GM12878 (cell line): ENCODE measurements around the gene DDIT3.

Experiments
- ATF3 ChIP-seq: IDR thresholded peaks from 2 replicates; pipeline ENCODE4 v1.6.1; 2011; ENCODE audit warnings: low read depth, mild to moderate bottlenecking, low read length, moderate library complexity, borderline replicate concordance; ENCODE audit errors: extremely low read depth
- BMI1 ChIP-seq: fragments of 450-650 bp; IDR thresholded peaks from 2 replicates; pipeline ENCODE4 v1.6.1; 2016; ENCODE audit warnings: mild to moderate bottlenecking, moderate library complexity, borderline replicate concordance
- CTCF ChIP-seq, 3 experiments: IDR thresholded peaks in 2 of 3; conservative IDR thresholded peaks in 1 of 3; 2 replicates each; pipeline ENCODE4 v1.5.1; 2011; ENCODE audit warnings: low read depth in 3 of 3, low read length in 3 of 3, mild to moderate bottlenecking in 3 of 3, control low read depth in 2 of 3, moderate library complexity in 2 of 3, inconsistent platforms in 1 of 3, mixed read lengths in 1 of 3; ENCODE audit not compliant: control insufficient read depth in 2 of 3, insufficient read depth in 1 of 3; ENCODE audit errors: extremely low read depth in 1 of 3
- POLR2A ChIP-seq: IDR thresholded peaks from 2 replicates; pipeline ENCODE4 v1.6.1; 2011; ENCODE audit warnings: low read depth, mild to moderate bottlenecking, low read length
- POLR2AphosphoS5 ChIP-seq: IDR thresholded peaks from 2 replicates; pipeline ENCODE4 v1.6.1; 2011; ENCODE audit warnings: mild to moderate bottlenecking, low read length, inconsistent platforms
- RUNX3 ChIP-seq: IDR thresholded peaks from 2 replicates; pipeline ENCODE4 v1.6.1; 2012; ENCODE audit warnings: low read length, inconsistent platforms

- no peak for TF ChIP-seq RUNX3
- TF ChIP-seq ATF3: no peak
- TF ChIP-seq CTCF (IDR thresholded peaks at IDR 0.05 in 2 of 3, conservative IDR thresholded peaks at IDR 0.05 in 1 of 3; ENCODE audit: control insufficient read depth in 2 of 3, extremely low read depth in 1 of 3, insufficient read depth in 1 of 3, low read depth in 3 of 3, low read length in 3 of 3): no peak
- TF ChIP-seq POLR2A: no peak
- TF ChIP-seq BMI1: no peak
- TF ChIP-seq POLR2AphosphoS5: no peak
Measured at GRCh38 chr12:57511161-57511560, 9.2 kb downstream of the DDIT3 start.
